ENCODE results near the gene OR1L1.

GRCh38 chr9:122661416-122661815 lies at the start of gene OR1L1:
- no peak for TF ChIP-seq POLR2A (IDR thresholded peaks at IDR 0.05)
- no peak for TF ChIP-seq CTCF (IDR thresholded peaks at IDR 0.05)
